Coronary artery (tissue), 2 donors: ENCODE results near the gene BBS9.

ENCODE experiments used
- DNase-seq: peaks from one replicate; pipeline ENCODE4 v3.0.0-alpha.2; 2017; ENCODE audit warnings: low spot score
- H3K27ac ChIP-seq, 2 donors: fragments of 200-600 bp; sonication (generic); one replicate each; pipeline ENCODE4 v1.5.1; 2016 to 2019
- H3K4me3 ChIP-seq: fragments of 200-600 bp; sonication (generic); 2 replicates; pipeline ENCODE4 v1.5.1; 2016; ENCODE audit warnings: mild to moderate bottlenecking, moderate library complexity
- CTCF ChIP-seq: fragments of 200-600 bp; sonication (generic); IDR thresholded peaks from one replicate; pipeline ENCODE4 v1.5.1; 2019; ENCODE audit warnings: antibody characterized with exemption

The BBS9 gene

GRCh38 chr7:33193308-33193864 lies 64.0 kb downstream of the BBS9 start:
- TF ChIP-seq CTCF, result no peak
- DNase-seq, result no peak
- no peak overlapping the region for H3K27ac ChIP-seq
- no peak overlapping the region for H3K4me3 ChIP-seq

GRCh38 chr7:33195264-33195663 lies 65.9 kb downstream of the BBS9 start:
- no peak for DNase-seq
- Histone ChIP-seq H3K27ac (no peak overlapping the region), H3K4me3 (no peak overlapping the region)
- TF ChIP-seq CTCF, result no peak

- Histone ChIP-seq H3K4me3 (no peak overlapping the region), H3K27ac (no peak overlapping the region)
- DNase-seq, result no peak
- no peak for TF ChIP-seq CTCF
Measured at GRCh38 chr7:33196221-33196620, 66.9 kb downstream of the BBS9 start.

- no peak for DNase-seq
- Histone ChIP-seq H3K4me3 (no peak overlapping the region), H3K27ac (no peak overlapping the region)
- TF ChIP-seq CTCF, result no peak
Measured at GRCh38 chr7:33200282-33200681, 70.9 kb downstream of the BBS9 start.

GRCh38 chr7:33201821-33202220 lies 72.5 kb downstream of the BBS9 start:
- no peak for TF ChIP-seq CTCF
- H3K4me3 ChIP-seq, result no peak overlapping the region
- H3K27ac ChIP-seq, result no peak overlapping the region
- DNase-seq, result no peak

- Histone ChIP-seq H3K4me3 (no peak overlapping the region), H3K27ac (no peak overlapping the region)
- no peak for DNase-seq
- TF ChIP-seq CTCF, result no peak
Measured at GRCh38 chr7:33210958-33211357, 81.6 kb downstream of the BBS9 start.

- Histone ChIP-seq H3K4me3 (no peak overlapping the region), H3K27ac (no peak overlapping the region)
- DNase-seq, result no peak
- TF ChIP-seq CTCF, result no peak
Measured at GRCh38 chr7:33212144-33212543, 82.8 kb downstream of the BBS9 start.
